GM15510 (cell line): ENCODE data around the gene ZNF35.

Experiments
- POLR2A ChIP-seq: IDR thresholded peaks from 3 replicates; pipeline ENCODE4 v1.6.1; 2011; ENCODE audit warnings: borderline replicate concordance; ENCODE audit not compliant: insufficient read length; ENCODE audit errors: extremely low read depth

Gene ZNF35

GRCh38 chr3:44669760-44670159 lies 21.2 kb downstream of the ZNF35 start:
- TF ChIP-seq POLR2A: no peak

- no peak for TF ChIP-seq POLR2A
Observed at GRCh38 chr3:44674211-44674610, 25.7 kb downstream of the ZNF35 start.

DNA sequence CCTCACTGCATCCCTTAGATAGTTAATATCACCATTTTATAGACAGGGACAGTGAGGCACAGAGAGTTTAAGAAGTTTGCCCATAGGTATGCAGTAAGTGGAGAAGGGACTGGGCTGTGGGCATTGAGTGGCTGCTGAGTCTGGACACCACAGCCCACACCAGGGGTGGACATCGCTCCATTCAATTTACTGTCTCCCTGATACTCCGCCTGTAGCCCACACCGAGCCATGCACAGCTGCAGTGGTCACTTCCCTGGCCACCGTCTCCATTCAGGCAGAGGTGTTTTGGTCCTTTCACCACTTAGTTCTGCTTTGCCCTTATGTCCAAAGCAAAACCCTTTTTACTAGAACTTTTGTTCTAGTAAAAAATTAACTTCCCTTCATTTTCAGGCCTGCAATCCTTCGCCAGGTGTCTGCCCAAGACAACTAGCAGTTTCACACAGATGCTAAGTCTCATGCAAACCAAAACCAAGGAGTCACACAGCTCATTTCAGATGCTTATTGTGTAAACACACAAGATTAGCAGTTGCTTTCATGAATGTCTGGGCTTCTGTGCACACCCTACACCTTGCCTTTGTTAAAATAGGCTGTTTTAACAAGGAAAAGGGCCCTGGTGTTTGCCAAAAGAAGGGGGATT lies 30.1 kb downstream of the ZNF35 start:
- TF ChIP-seq POLR2A: no peak

- TF ChIP-seq POLR2A: no peak
Observed at GRCh38 chr3:44680921-44681455, 32.5 kb downstream of the ZNF35 start.

GRCh38 chr3:44682182-44682896 lies 33.8 kb downstream of the ZNF35 start:
- no peak for TF ChIP-seq POLR2A

- TF ChIP-seq POLR2A: peak; percentile 39
Observed at GRCh38 chr3:44685128-44685800, 36.7 kb downstream of the ZNF35 start.

- TF ChIP-seq POLR2A: no peak
Observed at GRCh38 chr3:44687898-44688297, 39.4 kb downstream of the ZNF35 start.
